Rectal smooth muscle tissue (tissue), 1 donor: ENCODE data around the gene PLVAP.

Experiments
- H3K27ac ChIP-seq: one replicate; pipeline ENCODE4 v1.7.0; 2013; ENCODE audit warnings: low read depth, low read length, inconsistent platforms
- H3K27me3 ChIP-seq: one replicate; pipeline ENCODE4 v1.7.0; 2013; ENCODE audit warnings: low read length; ENCODE audit not compliant: control insufficient read depth, insufficient read depth
- H3K36me3 ChIP-seq: one replicate; pipeline ENCODE4 v1.7.0; 2013; ENCODE audit warnings: low read length; ENCODE audit not compliant: control insufficient read depth, insufficient read depth
- H3K4me1 ChIP-seq: one replicate; pipeline ENCODE4 v1.7.0; 2013; ENCODE audit warnings: low read length; ENCODE audit not compliant: control insufficient read depth, insufficient read depth
- H3K4me3 ChIP-seq: one replicate; pipeline ENCODE4 v1.7.0; 2013; ENCODE audit warnings: low read length
- H3K9ac ChIP-seq: one replicate; pipeline ENCODE4 v1.7.0; 2013; ENCODE audit warnings: low read length

The PLVAP gene, protein sequence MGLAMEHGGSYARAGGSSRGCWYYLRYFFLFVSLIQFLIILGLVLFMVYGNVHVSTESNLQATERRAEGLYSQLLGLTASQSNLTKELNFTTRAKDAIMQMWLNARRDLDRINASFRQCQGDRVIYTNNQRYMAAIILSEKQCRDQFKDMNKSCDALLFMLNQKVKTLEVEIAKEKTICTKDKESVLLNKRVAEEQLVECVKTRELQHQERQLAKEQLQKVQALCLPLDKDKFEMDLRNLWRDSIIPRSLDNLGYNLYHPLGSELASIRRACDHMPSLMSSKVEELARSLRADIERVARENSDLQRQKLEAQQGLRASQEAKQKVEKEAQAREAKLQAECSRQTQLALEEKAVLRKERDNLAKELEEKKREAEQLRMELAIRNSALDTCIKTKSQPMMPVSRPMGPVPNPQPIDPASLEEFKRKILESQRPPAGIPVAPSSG

DNA sequence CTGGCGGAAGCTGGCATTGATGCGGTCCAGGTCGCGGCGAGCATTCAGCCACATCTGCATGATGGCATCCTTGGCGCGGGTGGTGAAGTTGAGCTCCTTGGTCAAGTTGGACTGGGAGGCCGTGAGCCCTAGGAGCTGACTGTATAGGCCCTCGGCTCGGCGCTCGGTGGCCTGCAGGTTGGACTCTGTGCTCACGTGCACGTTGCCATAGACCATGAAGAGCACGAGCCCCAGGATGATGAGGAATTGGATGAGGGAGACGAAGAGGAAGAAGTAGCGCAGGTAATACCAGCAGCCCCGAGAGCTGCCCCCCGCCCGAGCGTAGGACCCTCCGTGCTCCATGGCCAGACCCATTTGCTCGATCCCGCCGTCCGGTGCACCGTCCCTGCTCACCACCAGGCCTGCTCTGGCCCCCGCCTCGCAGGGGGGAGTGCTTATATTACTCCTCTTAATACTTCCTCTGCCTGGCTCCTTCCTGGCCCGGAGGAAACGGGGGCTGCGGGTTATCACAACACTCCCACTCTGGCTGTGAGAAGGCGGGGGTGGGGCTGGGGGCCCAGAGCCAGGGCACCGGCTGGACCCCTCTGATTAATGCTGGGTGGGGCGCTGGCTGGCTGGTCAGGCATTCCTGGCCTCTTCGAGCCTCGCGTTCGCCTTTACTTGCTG is at the start of gene PLVAP:
PLVAP (minus strand) TSS at position 408 of the 666 bp plus-strand sequence; CDS start at position 354, 54 bp downstream.
- Histone ChIP-seq H3K9ac (no peak within 1 kb of the TSS), H3K27me3 (no peaks in the 10 kb centered on the region), H3K4me1 (no peaks in the 10 kb centered on the region), H3K27ac (no peak within 1 kb of the TSS), H3K36me3 (no peaks in the 10 kb centered on the region), H3K4me3 (peak within 1 kb of the TSS; percentile 32)

DNA sequence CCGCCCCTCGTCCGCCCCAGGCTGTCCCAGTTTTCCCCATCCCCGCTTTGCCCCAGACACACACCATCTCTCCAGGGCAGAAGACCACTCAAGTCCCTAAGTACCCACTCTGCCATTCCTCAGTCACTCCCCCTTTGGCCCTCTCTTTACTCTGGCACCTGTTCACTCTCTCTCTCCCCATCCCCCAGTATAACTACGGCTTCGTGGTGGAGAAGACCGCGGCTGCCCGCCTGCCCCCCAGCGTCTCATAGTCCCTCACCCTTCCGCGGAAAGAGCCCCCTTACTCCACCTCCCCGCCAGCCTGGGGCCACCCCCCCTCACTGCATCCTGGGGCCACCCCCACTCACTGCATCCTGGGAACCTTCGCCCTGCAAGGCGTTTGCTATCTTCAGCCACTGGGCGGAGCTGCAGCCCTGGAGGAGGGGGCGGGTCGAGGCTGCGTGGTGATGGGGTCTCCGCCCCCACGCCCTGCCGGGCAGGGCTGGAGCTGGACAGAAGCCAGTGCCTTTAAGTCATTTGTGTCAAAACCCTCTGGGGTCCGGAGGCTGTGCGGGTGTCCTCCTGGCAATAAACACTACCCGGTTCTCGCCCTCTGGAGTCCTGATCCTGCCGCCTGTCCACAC is 47.7 kb upstream of the PLVAP start:
- Histone ChIP-seq H3K36me3 (peaks cover 3% of the 10 kb centered on the region), H3K4me1 (no peaks in the 10 kb centered on the region), H3K9ac (no peak overlapping the region), H3K4me3 (no peak overlapping the region), H3K27ac (no peak overlapping the region), H3K27me3 (no peaks in the 10 kb centered on the region)

DNA sequence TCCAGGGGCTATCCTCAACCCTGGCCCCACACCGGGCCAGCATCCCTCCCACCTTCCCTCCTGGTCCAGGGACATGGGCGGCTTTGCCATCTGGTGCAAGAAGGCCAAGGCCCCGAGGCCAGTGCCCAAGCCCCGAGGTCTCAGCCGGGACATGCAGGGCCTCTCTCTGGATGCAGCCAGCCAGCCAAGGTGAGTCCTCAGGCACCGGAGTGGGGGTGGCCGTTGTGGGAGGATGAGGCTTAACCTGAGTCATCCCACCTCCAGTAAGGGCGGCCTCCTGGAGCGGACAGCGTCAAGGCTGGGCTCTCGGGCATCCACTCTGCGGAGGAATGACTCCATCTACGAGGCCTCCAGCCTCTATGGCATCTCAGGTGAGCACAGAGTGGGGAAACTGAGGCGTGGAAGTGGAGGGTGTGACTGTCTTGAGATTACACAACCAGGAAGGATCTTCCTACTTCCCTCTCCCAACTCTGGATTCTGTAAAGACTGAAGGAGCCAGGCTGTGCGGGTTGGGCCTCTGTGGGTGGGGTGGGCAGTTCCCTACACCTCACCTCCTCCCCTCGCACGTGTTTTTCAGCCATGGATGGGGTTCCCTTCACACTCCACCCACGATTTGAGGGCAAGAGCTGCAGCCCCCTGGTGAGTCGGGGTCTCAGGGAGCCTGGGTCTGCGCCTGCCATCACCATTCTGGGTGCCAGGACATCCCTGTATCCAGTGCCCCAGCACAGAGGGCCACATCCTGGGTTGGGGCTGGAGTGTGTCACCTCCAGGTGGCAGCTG is 46.5 kb upstream of the PLVAP start:
- H3K36me3 ChIP-seq = peaks cover 3% of the 10 kb centered on the region
- no peak overlapping the region for H3K27ac ChIP-seq
- no peak overlapping the region for H3K9ac ChIP-seq
- no peak overlapping the region for H3K4me3 ChIP-seq
- no peaks in the 10 kb centered on the region for H3K27me3 ChIP-seq
- peaks cover 6% of the 10 kb centered on the region for H3K4me1 ChIP-seq

DNA sequence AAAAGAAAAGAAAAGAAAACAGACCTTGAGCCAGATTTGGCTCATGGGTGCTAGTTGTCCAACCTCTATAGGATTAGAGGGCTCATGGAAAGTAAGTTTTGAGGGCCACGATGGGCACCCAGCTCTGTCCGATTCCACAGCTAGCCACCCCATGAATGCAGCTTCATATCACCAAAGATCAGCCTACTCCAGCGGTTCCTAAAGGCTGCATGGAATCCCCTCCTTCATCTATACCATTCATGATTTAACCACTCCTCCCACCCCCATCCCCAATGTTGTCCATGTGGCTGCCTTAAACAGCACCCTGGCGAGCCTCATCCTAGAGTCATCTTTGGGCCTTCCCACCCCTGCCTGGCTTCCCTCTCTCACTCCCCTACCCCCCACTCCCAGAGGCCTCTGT is 44.8 kb upstream of the PLVAP start:
- Histone ChIP-seq H3K4me1 (peaks cover 6% of the 10 kb centered on the region), H3K9ac (no peak overlapping the region), H3K27me3 (no peaks in the 10 kb centered on the region), H3K27ac (no peak overlapping the region), H3K4me3 (no peak overlapping the region), H3K36me3 (peaks cover 3% of the 10 kb centered on the region)

DNA sequence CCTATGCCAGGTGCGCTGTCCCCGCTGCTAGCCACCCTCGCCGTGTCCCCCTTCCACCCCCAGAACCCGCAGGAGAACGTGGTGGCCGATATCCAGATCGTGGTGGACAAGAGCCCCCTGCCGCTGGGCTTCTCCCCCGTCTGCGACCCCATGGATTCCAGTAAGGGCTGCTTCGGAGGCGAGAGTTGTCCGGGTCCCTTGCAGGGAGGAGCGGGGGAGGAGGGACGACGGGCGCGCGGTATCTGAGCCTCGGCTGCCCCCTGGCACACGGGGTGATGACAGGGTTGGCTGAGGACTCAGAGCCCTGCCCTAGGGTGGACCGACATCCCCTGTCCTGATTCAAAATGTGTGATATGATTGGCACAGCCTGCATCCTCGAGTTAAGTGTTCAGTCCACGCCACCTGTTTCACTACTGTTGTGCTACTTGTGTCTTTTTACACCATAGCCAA is 43.4 kb upstream of the PLVAP start:
- Histone ChIP-seq H3K4me3 (peak overlapping the region; percentile 70), H3K27me3 (no peaks in the 10 kb centered on the region), H3K9ac (peak overlapping the region; percentile 25), H3K27ac (no peak overlapping the region), H3K36me3 (peaks cover 3% of the 10 kb centered on the region), H3K4me1 (peaks cover 6% of the 10 kb centered on the region)

DNA sequence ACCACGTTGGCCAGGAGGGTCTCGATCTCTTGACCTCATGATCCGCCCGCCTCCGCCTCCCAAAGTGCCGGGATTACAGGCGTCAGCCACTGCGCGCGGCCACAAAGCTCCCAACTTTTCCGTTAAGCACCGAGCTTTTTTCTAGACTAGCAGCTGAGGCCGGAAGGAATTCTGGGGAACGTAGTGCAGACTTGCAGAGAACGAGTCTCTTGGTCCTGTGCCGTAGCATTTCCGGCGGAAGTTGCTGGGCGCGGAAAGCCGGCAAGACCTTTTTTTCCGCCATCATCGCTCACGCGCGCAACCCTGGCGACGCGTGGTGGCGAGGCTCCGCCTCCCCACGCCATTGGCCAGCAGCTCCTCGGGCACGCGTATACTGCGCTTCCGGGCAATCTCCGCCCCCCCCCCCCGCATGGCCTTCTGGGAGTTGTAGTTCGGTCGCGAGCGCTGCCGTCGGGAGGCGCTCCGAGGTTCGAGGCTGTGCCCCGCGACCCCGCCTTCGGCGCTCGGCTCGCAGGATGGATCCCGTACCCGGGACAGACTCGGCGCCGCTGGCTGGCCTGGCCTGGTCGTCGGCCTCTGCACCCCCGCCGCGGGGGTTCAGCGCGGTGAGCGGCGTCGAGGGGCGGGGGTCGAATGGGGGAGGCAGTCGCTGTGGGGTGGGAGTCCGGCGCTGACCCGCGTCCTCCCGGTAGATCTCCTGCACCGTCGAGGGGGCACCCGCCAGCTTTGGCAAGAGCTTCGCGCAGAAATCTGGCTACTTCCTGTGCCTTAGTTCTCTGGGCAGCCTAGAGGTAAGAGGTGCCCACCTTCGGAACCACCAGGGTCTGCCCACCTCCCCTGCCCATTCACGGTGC is 42.7 kb upstream of the PLVAP start, which contains the start of gene MVB12A:
MVB12A (plus strand) TSS at position 427 of the 854 bp plus-strand sequence; CDS start at position 516, 89 bp downstream.
- Histone ChIP-seq H3K36me3 (peaks cover 3% of the 10 kb centered on the region), H3K27me3 (no peaks in the 10 kb centered on the region), H3K4me3 (peak within 1 kb of the TSS; percentile 74), H3K4me1 (peaks cover 6% of the 10 kb centered on the region), H3K27ac (peak within 1 kb of the TSS; percentile 75), H3K9ac (peak within 1 kb of the TSS; percentile 25)

DNA sequence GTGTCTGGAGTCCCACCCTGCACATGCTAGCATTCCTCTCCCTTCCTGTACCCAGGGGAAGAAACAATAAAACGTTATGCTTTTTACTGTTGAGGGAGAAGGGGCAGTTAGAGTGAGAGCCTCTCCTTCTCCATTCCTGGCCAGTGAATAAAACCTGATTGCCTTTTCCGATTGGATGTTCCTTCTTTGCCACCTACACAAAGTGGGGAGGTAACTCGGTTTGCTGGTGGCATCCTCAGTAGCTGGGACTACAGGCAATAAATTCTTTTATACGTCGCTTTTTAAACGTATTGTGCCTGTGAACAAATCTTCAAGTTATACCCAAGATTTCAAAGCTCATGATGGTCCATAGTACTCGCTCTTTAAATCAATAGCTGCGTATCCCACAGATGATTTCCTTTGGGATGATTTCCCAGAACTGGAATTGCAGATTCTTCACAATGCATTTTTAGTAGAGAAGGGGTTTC is 42.0 kb upstream of the PLVAP start:
- peak overlapping the region; percentile 75 for H3K27ac ChIP-seq
- peaks cover 3% of the 10 kb centered on the region for H3K36me3 ChIP-seq
- H3K27me3 ChIP-seq = no peaks in the 10 kb centered on the region
- H3K9ac ChIP-seq = no peak overlapping the region
- peak overlapping the region; percentile 74 for H3K4me3 ChIP-seq
- peaks cover 6% of the 10 kb centered on the region for H3K4me1 ChIP-seq

DNA sequence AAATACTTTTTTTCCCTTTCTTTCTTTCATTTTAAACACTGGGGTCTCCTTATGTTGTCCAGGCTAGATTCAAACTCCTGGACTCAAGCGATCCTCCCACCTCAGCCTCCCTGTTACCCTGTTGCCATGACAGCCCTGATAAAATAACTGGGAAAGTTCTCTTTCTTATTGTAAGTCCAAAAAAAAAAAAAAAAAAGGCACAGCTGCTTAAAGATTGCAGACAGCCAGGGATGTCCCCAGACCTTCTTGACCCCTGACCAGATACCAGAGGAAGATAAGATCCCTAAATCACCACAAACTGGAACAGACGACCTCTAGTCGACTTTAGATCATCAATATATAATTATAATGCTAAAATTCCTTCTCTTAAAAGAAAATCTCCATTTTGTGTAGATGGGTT is 41.6 kb upstream of the PLVAP start:
- H3K36me3 ChIP-seq = peaks cover 3% of the 10 kb centered on the region
- no peaks in the 10 kb centered on the region for H3K27me3 ChIP-seq
- no peak overlapping the region for H3K9ac ChIP-seq
- H3K4me1 ChIP-seq = peaks cover 6% of the 10 kb centered on the region
- H3K27ac ChIP-seq = no peak overlapping the region
- no peak overlapping the region for H3K4me3 ChIP-seq

DNA sequence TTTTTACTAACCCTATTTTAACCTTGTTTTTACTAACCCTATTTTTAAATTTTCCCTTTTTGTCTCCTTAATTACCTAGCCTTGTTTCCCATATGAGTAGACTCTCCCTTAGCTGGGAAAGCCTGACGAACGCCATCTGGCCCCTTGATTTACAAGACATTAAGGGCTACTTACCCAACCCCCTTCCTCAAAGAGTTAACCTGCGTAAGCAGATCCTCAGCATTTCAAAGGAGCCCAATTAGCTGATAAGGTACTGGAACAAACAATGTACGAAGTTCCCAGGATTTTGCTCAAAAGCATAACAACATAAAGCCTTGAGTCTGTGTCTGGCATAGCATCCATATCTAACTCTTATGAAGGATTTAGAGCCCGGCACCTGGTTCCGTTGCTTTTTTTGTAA is 38.0 kb upstream of the PLVAP start:
- no peak overlapping the region for H3K4me3 ChIP-seq
- H3K36me3 ChIP-seq = no peaks in the 10 kb centered on the region
- peaks cover 9% of the 10 kb centered on the region for H3K4me1 ChIP-seq
- no peak overlapping the region for H3K9ac ChIP-seq
- no peaks in the 10 kb centered on the region for H3K27me3 ChIP-seq
- no peak overlapping the region for H3K27ac ChIP-seq

DNA sequence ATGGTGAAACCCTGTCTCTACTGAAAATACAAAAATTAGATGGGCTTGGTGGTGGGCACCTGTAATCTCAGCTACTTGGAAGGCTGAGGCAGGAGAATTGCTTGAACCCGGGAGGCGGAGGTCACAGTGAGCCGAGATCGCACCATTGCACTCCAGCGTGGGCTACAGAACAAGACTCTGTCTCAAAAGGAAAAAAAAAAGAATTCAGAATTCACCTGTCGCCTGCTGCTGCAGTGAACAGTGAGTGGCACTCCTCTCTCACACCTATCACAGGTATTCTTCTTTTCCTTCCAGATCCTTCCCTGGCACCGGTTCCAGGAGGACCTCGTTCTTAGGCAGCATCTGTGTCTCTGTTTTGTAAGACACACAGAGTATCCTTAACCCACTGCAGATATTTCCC is 37.0 kb upstream of the PLVAP start:
- Histone ChIP-seq H3K9ac (no peak overlapping the region), H3K4me3 (no peak overlapping the region), H3K27ac (no peak overlapping the region), H3K36me3 (no peaks in the 10 kb centered on the region), H3K27me3 (no peaks in the 10 kb centered on the region), H3K4me1 (peaks cover 5% of the 10 kb centered on the region)

DNA sequence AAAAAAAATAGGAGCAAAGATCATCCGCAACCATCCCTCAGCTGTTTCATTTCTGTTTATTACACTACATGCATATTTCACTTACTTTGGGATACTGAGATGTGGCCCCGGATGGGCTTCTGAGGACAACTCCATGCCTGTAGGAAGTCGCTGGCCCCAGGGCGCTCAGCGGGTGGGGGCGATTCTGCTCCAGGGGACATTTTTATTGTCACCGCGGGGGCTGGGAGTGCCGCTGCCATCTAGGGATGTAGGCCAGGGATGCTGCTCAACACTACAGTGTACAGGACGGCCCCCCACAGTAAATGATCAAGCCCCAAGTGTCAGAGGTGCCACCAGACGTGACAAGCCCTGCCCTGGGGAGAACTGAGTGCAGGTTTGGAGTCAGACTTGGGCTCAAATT is 34.7 kb upstream of the PLVAP start:
- Histone ChIP-seq H3K36me3 (no peaks in the 10 kb centered on the region), H3K4me3 (no peak overlapping the region), H3K4me1 (peaks cover 3% of the 10 kb centered on the region), H3K27ac (no peak overlapping the region), H3K9ac (no peak overlapping the region), H3K27me3 (no peaks in the 10 kb centered on the region)
